Heart right ventricle (tissue), 16 donors: ENCODE data around the gene SETDB1. TPM values are rescaled to one million over a fixed set of nuclear protein-coding genes. Genes with fewer than 3 reads are reported as not detected.

Experiments
- ATAC-seq, 8 donors: fragments of 200-7000 bp; cut with Tn5 transposase; one replicate each; pipeline ENCODE4 v1.9.1; 2020; ENCODE audit warnings: mild to moderate bottlenecking in 8 of 8, moderate library complexity in 8 of 8, moderate number of reproducible peaks in 1 of 8
- DNase-seq, 2 donors: peaks; one replicate each; pipeline ENCODE4 v3.0.0-alpha.2; 2020
- H3K27ac ChIP-seq, 10 donors: fragments of 200-600 bp; sonication (generic) in 2 of 10; one replicate each; pipeline versions ENCODE4 v1.5.0 to v1.8.0; 2020 to 2022; ENCODE audit warnings: mild to moderate bottlenecking in 3 of 10
- H3K27me3 ChIP-seq, 7 donors: fragments of 200-600 bp; one replicate each; pipeline ENCODE4 v1.8.0; 2021 to 2022; ENCODE audit warnings: mild to moderate bottlenecking in 2 of 7
- H3K36me3 ChIP-seq, 9 donors: fragments of 200-600 bp; sonication (generic) in 1 of 9; one replicate each; pipeline versions ENCODE4 v1.5.0 to v1.8.0; 2020 to 2022; ENCODE audit warnings: mild to moderate bottlenecking in 2 of 9
- H3K4me1 ChIP-seq, 9 donors: fragments of 200-600 bp; sonication (generic) in 1 of 9; one replicate each; pipeline versions ENCODE4 v1.5.0 to v1.8.0; 2020 to 2022; ENCODE audit warnings: mild to moderate bottlenecking in 4 of 9
- H3K4me3 ChIP-seq, 10 donors: fragments of 200-600 bp; sonication (generic) in 2 of 10; one replicate each; pipeline versions ENCODE4 v1.5.0 to v1.8.0; 2020 to 2022; ENCODE audit warnings: mild to moderate bottlenecking in 7 of 10, moderate library complexity in 2 of 10
- H3K9me3 ChIP-seq, 11 donors: fragments of 200-600 bp in 10 of 11; sonication (generic) in 2 of 11; one replicate each; pipeline versions ENCODE4 v1.5.0 to v1.8.0; 2013 to 2022; ENCODE audit warnings: mild to moderate bottlenecking in 2 of 11, control low read depth in 1 of 11, moderate library complexity in 1 of 11
- CTCF ChIP-seq, 9 donors: fragments of 200-600 bp; sonication (generic) in 2 of 9; IDR thresholded peaks; one replicate each; pipeline versions ENCODE4 v1.5.0 to v1.8.0; 2021 to 2022; ENCODE audit warnings: antibody characterized with exemption in 9 of 9, mild to moderate bottlenecking in 5 of 9, moderate library complexity in 1 of 9
- WGBS, 2 donors: extraction: QIAGEN DNeasy Blood & Tissue Kit; methylation state at CpG; one replicate each; pipeline ENCODE4 v1.1.7; 2013; ENCODE audit warnings: inconsistent platforms in 1 of 2; 5-methylcytosine and 5-hydroxymethylcytosine counted together
- intact Hi-C, 10 donors: fragments of 100-400 bp; cut with DNase I; formaldehyde crosslinking; loops; one replicate each; pipeline versions ENCODE4 v1.11.1 to v1.14.2; 2022
- polyA plus RNA-seq, 2 donors: library from polyadenylated mRNA; stranded (reverse); fragments of 200-250 nt; gene quantifications; one replicate each; pipeline ENCODE4 v1.2.3, GENCODE V29; 2013
- total RNA-seq, 10 donors: library from RNA; stranded (reverse); fragmentation: NEBNext Ultra II Directional in 3 of 10; extraction: Animal tissue kit (Norgen Biotek cat#: 25700) in 3 of 10; gene quantifications; one replicate each; pipeline versions ENCODE4 v1.2.1 to v1.2.4, GENCODE V29; 2021 to 2023
- donor health status: Arrhythmogenic right ventricular cardiomyopathy.
- donor health status: ischemic (EF 13 %, LVEDD 7.1; RV severe dilation, severe dysfunction).
- donor health status: healthy with polysubstance abuse.
- donor health status: DM: no; HTN: yes; CAD: no.
- donor health status: DM: no; HTN: no; CAD: no.
- donor health status: ischemic (EF 25% LVEDD 6.9; RV normal size, moderate dysfunction).
- donor health status: ischemic (EF 25% LVEDD 5.7; RV mildly dilated, moderate dysfunction).
- donor health status: healthy.
- donor health status: DM: yes; HTN: yes; CAD: no.
- donor health status: Ischemic cardiomyopathy.
- donor health status: ischemic (EF 35%, LVEDD 5.7; RV mildly dilated, moderate dysfunction).
- donor health status: nonischemic (EF 11% LVEDD 7.7; RV severe dilation, severe dysfunction).
- donor health status: DM: yes; HTN: yes; CAD: no.
- donor health status: PGD.
- donor health status: ischemic (EF 29% LVEDD 5.4; RV normal size, mild dysfunction).
- donor health status: nonischemic (EF 23%, LVEDD 6.1; RV moderate dilation, normal function).

SETDB1 gene
- total and polyA plus RNA-seq, 12 donors: 9.1 to 23.8 (median 17.6) TPM

GRCh38 chr1:151009206-151009587 lies 83.0 kb downstream of the SETDB1 start:
- no peak for DNase-seq
- Histone ChIP-seq H3K27me3 (no peaks in the 10 kb centered on the region), H3K36me3 (peaks cover 0 to 4% (median 0%) of the 10 kb centered on the region in 9 donors), H3K4me1 (peaks cover 12 to 88% (median 81%) of the 10 kb centered on the region in 9 donors), H3K27ac (peak overlapping the region; percentile 33 to 96 (median 92)), H3K4me3 (peak overlapping the region in 9 of 10 donors; percentile 47 to 84 (median 71)), H3K9me3 (no peaks in the 10 kb centered on the region)
- no peak for ATAC-seq
- TF ChIP-seq CTCF (IDR thresholded peaks at IDR 0.05): no peak
- intact Hi-C loops: loop anchor here in 2 of 10 donors (5.0 to 10.0 kb wide), 2 partner anchors 46 to 53 kb away; partner anchors contain the start of genes CDC42SE1 (in 1 of the 2) and MLLT11 (in 1 of the 2)
- WGBS, 2 donors: 40 to 51% methylated on average over 3 of the region's 3 CpGs

GRCh38 chr1:151009674-151010345 lies 83.6 kb downstream of the SETDB1 start:
- ATAC-seq (no peak), DNase-seq (no peak)
- WGBS, 2 donors: 96 to 98% methylated on average over 8 of the region's 8 CpGs
- intact Hi-C loops: loop anchor here in 2 of 10 donors (5.0 to 10.0 kb wide), 2 partner anchors 45 to 52 kb away; partner anchors contain the start of genes CDC42SE1 (in 1 of the 2) and MLLT11 (in 1 of the 2)
- no peaks in the 10 kb centered on the region for H3K27me3 ChIP-seq
- peak overlapping the region in 7 of 10 donors; percentile 91 to 96 (median 95) for H3K27ac ChIP-seq
- H3K4me3 ChIP-seq: peak overlapping the region in 7 of 10 donors; percentile 47 to 84 (median 74)
- TF ChIP-seq CTCF (IDR thresholded peaks at IDR 0.05): no peak
- no peaks in the 10 kb centered on the region for H3K9me3 ChIP-seq
- H3K4me1 ChIP-seq: peaks cover 12 to 88% (median 80%) of the 10 kb centered on the region in 9 donors
- peaks cover 0 to 4% (median 0%) of the 10 kb centered on the region in 9 donors for H3K36me3 ChIP-seq

- 83 to 89% methylated on average over 3 of the region's 3 CpGs for WGBS, 2 donors
- no peak for TF ChIP-seq CTCF (IDR thresholded peaks at IDR 0.05)
Measured at GRCh38 chr1:151010346-151010726, 84.2 kb downstream of the SETDB1 start.

DNA sequence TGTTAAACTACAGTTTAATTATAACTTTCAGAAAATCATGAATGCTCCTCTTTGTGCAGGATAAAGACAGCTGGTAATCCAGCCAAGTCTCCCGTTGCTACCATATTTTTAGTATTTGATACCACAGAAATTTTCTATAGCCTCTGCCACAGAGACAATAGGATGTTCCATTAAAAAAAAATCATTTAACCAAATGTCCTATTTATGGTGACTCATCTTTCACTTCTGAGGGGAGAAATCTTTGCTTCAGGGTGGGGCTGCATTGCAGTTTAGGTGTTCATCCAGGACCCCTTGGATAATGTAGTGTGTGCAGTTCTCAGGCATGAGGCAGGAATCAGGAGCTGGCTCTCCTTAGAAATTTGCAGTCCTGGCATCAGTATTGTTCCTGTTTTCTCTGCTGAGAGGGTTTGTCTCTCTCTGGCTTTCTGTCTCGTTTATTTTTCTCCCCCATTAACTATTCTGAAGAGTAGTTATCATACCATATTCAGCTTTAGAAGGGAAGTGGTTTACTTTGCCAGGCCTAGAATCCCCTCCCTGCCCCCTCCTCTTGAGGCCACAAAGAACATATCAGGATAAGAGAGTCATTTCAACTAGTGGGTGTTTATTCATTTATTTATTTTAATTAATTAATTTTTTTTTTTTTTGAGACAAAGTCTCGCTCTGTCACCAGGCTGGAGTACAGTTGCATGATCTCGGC lies 85.1 kb downstream of the SETDB1 start:
- no peaks in the 10 kb centered on the region for H3K9me3 ChIP-seq
- ATAC-seq: no peak
- 47 to 54% methylated on average over 4 of the region's 4 CpGs for WGBS, 2 donors
- peaks cover 0 to 4% (median 0%) of the 10 kb centered on the region in 9 donors for H3K36me3 ChIP-seq
- no peaks in the 10 kb centered on the region for H3K27me3 ChIP-seq
- peaks cover 12 to 81% (median 67%) of the 10 kb centered on the region in 9 donors for H3K4me1 ChIP-seq
- H3K4me3 ChIP-seq: no peak overlapping the region
- peak overlapping the region in 9 of 10 donors; percentile 72 to 95 (median 83) for H3K27ac ChIP-seq
- TF ChIP-seq CTCF (IDR thresholded peaks at IDR 0.05): no peak
- intact Hi-C loops: no loop called here
- no peak for DNase-seq

More at GRCh38 chr1:151010346-151010726, 84.2 kb downstream of the SETDB1 start:
- Histone ChIP-seq H3K27ac (peak overlapping the region in 5 of 10 donors; percentile 74 to 95 (median 88)), H3K4me3 (no peak overlapping the region), H3K9me3 (no peaks in the 10 kb centered on the region), H3K4me1 (peaks cover 12 to 86% (median 75%) of the 10 kb centered on the region in 9 donors), H3K27me3 (no peaks in the 10 kb centered on the region), H3K36me3 (peaks cover 0 to 4% (median 0%) of the 10 kb centered on the region in 9 donors)
- DNase-seq (no peak), ATAC-seq (no peak)
- intact Hi-C loops: no loop called here
